Activated CD4-positive, alpha-beta T cell treated with anti-CD3 and anti-CD28 coated beads, Interleukin-2, amount 10 ng/mL, durations not matched to agents 7 days and 5 days (primary cell): ENCODE data around the gene MUC21. TPM values are rescaled to one million over a fixed set of nuclear protein-coding genes. Genes with fewer than 3 reads are reported as not detected.
"Not testable (repeated sequence)": the region's sequence is repeated elsewhere in the genome, so short reads cannot be mapped to it uniquely, and the experiment has no call there.

Experiments used
- CTCF ChIA-PET: fragments of 350-600 bp; sonication (Branson Sonifier 250); formaldehyde crosslinking; loops from one replicate; lab custom pipeline; 2021; ENCODE audit warnings: antibody characterized with exemption; lab: Charles Lee
- POLR2A ChIA-PET: fragments of 350-600 bp; sonication (Branson Sonifier 250); formaldehyde crosslinking; loops from one replicate; lab custom pipeline; 2021; ENCODE audit warnings: antibody characterized with exemption; lab: Charles Lee
- DNase-seq: peaks from one replicate; pipeline ENCODE4 v3.0.0-alpha.2; 2020
- H3K27ac Mint-ChIP-seq: one replicate; pipeline ENCODE4 v1.8.0; 2021; ENCODE audit warnings: mild to moderate bottlenecking, moderate library complexity, mixed read lengths
- H3K27me3 Mint-ChIP-seq: one replicate; pipeline ENCODE4 v1.8.0; 2021; ENCODE audit warnings: mixed read lengths
- H3K36me3 Mint-ChIP-seq: one replicate; pipeline ENCODE4 v1.8.0; 2021; ENCODE audit warnings: low read depth, mixed read lengths
- H3K4me1 Mint-ChIP-seq: one replicate; pipeline ENCODE4 v1.8.0; 2021; ENCODE audit warnings: mixed read lengths
- H3K4me3 Mint-ChIP-seq: one replicate; pipeline ENCODE4 v1.8.0; 2021; ENCODE audit warnings: mild to moderate bottlenecking, moderate library complexity, mixed read lengths
- H3K9me3 Mint-ChIP-seq: one replicate; pipeline ENCODE4 v1.8.0; 2021; ENCODE audit warnings: mixed read lengths
- total RNA-seq, 2 experiments: library from RNA; stranded (reverse); gene quantifications; one replicate each; pipeline ENCODE4 v1.2.3, GENCODE V29; 2021

Gene MUC21
- total RNA-seq, 2 experiments from 2014 or later: not detected

- no peak overlapping the region for H3K27ac Mint-ChIP-seq
- H3K27me3 Mint-ChIP-seq: peaks cover 10% of the 10 kb centered on the region
- no peaks in the 10 kb centered on the region for H3K36me3 Mint-ChIP-seq
These were observed 36.5 kb downstream of the MUC21 start for GRCh38 chr6:31020057-31020456.

GRCh38 chr6:31020631-31021255 is 37.2 kb downstream of the MUC21 start:
- CTCF ChIA-PET: interaction anchor here (0.7 to 1.6 kb wide), 2 partner anchors 13 to 555 kb away, joined by 3 read pairs; no protein-coding TSS in a partner anchor
- H3K27me3 Mint-ChIP-seq, H3K4me1 Mint-ChIP-seq, H3K27ac Mint-ChIP-seq, H3K36me3 Mint-ChIP-seq, DNase-seq, POLR2A ChIA-PET, H3K9me3 Mint-ChIP-seq, H3K4me3 Mint-ChIP-seq: not testable (repeated sequence)

More at GRCh38 chr6:31020057-31020456, 36.5 kb downstream of the MUC21 start:
- CTCF ChIA-PET: interaction anchor here (1.6 kb wide), 1 partner anchor 12 kb away, joined by 3 read pairs; no protein-coding TSS in a partner anchor
- POLR2A ChIA-PET: no interaction called here
- Mint-ChIP-seq H3K4me1 (no peaks in the 10 kb centered on the region), H3K9me3 (peaks cover 2% of the 10 kb centered on the region), H3K4me3 (no peak overlapping the region)
- no peak for DNase-seq

- H3K27me3 Mint-ChIP-seq, H3K27ac Mint-ChIP-seq, POLR2A ChIA-PET, DNase-seq, H3K9me3 Mint-ChIP-seq, H3K4me1 Mint-ChIP-seq, H3K36me3 Mint-ChIP-seq, H3K4me3 Mint-ChIP-seq: not testable (repeated sequence)
- CTCF ChIA-PET: interaction anchor here (0.6 to 1.6 kb wide), 3 partner anchors 12 to 556 kb away, joined by 3 read pairs; no protein-coding TSS in a partner anchor
These were observed 38.4 kb downstream of the MUC21 start for GRCh38 chr6:31021705-31022531.

- no peaks in the 10 kb centered on the region for H3K4me1 Mint-ChIP-seq
- H3K27ac Mint-ChIP-seq: no peak overlapping the region
- ChIA-PET POLR2A (no interaction called here), CTCF (no interaction called here)
- peaks cover 10% of the 10 kb centered on the region for H3K27me3 Mint-ChIP-seq
- H3K9me3 Mint-ChIP-seq: no peaks in the 10 kb centered on the region
- DNase-seq: no peak
- H3K4me3 Mint-ChIP-seq: no peak overlapping the region
- H3K36me3 Mint-ChIP-seq: no peaks in the 10 kb centered on the region
These were observed 42.1 kb downstream of the MUC21 start for GRCh38 chr6:31025595-31025994.

GRCh38 chr6:31031095-31031494 is 47.6 kb downstream of the MUC21 start:
- Mint-ChIP-seq H3K36me3 (no peaks in the 10 kb centered on the region), H3K4me3 (no peak overlapping the region), H3K27ac (no peak overlapping the region), H3K4me1 (no peaks in the 10 kb centered on the region), H3K9me3 (no peaks in the 10 kb centered on the region), H3K27me3 (peaks cover 7% of the 10 kb centered on the region)
- CTCF ChIA-PET: no interaction called here
- DNase-seq: no peak
- POLR2A ChIA-PET: no interaction called here

GRCh38 chr6:31033075-31033474 is 49.6 kb downstream of the MUC21 start:
- no peaks in the 10 kb centered on the region for H3K4me1 Mint-ChIP-seq
- H3K36me3 Mint-ChIP-seq: no peaks in the 10 kb centered on the region
- H3K27ac Mint-ChIP-seq: no peak overlapping the region
- CTCF ChIA-PET: no interaction called here
- DNase-seq: no peak
- H3K4me3 Mint-ChIP-seq: no peak overlapping the region
- POLR2A ChIA-PET: no interaction called here
- no peaks in the 10 kb centered on the region for H3K9me3 Mint-ChIP-seq
- peaks cover 13% of the 10 kb centered on the region for H3K27me3 Mint-ChIP-seq

GRCh38 chr6:31035862-31036497 is 52.5 kb downstream of the MUC21 start:
- POLR2A ChIA-PET: no interaction called here
- no peak for DNase-seq
- no peak overlapping the region for H3K27ac Mint-ChIP-seq
- no peak overlapping the region for H3K4me3 Mint-ChIP-seq
- no peaks in the 10 kb centered on the region for H3K9me3 Mint-ChIP-seq
- CTCF ChIA-PET: interaction anchor here (0.6 to 1.1 kb wide), 2 partner anchors 44 to 435 kb away, joined by 3 read pairs; no protein-coding TSS in a partner anchor
- H3K4me1 Mint-ChIP-seq: no peaks in the 10 kb centered on the region
- H3K36me3 Mint-ChIP-seq: no peaks in the 10 kb centered on the region
- peaks cover 14% of the 10 kb centered on the region for H3K27me3 Mint-ChIP-seq

GRCh38 chr6:31037169-31037568 is 53.7 kb downstream of the MUC21 start:
- CTCF ChIA-PET: interaction anchor here (1.0 kb wide), 1 partner anchor 121 kb away, joined by 3 read pairs; no protein-coding TSS in a partner anchor
- no peaks in the 10 kb centered on the region for H3K36me3 Mint-ChIP-seq
- H3K27ac Mint-ChIP-seq: no peak overlapping the region
- peaks cover 14% of the 10 kb centered on the region for H3K27me3 Mint-ChIP-seq
- no peak for DNase-seq
- POLR2A ChIA-PET: no interaction called here
- H3K4me1 Mint-ChIP-seq: no peaks in the 10 kb centered on the region
- H3K9me3 Mint-ChIP-seq: no peaks in the 10 kb centered on the region
- no peak overlapping the region for H3K4me3 Mint-ChIP-seq

GRCh38 chr6:31037682-31038081 is 54.2 kb downstream of the MUC21 start:
- Mint-ChIP-seq H3K9me3 (no peaks in the 10 kb centered on the region), H3K36me3 (no peaks in the 10 kb centered on the region), H3K27me3 (peaks cover 14% of the 10 kb centered on the region), H3K4me1 (peaks cover under 1% of the 10 kb centered on the region), H3K4me3 (no peak overlapping the region), H3K27ac (no peak overlapping the region)
- no peak for DNase-seq
- POLR2A ChIA-PET: no interaction called here
- CTCF ChIA-PET: interaction anchor here (1.0 kb wide), 1 partner anchor 122 kb away, joined by 3 read pairs; no protein-coding TSS in a partner anchor

- POLR2A ChIA-PET: no interaction called here
These were observed 55.0 kb downstream of the MUC21 start for GRCh38 chr6:31038559-31038958.

More at GRCh38 chr6:31038559-31038958, 55.0 kb downstream of the MUC21 start:
- no peak for DNase-seq
- CTCF ChIA-PET: interaction anchor here (0.6 to 1.5 kb wide), 2 partner anchors 8 to 433 kb away, joined by 3 to 4 read pairs; no protein-coding TSS in a partner anchor
- H3K27me3 Mint-ChIP-seq: peaks cover 17% of the 10 kb centered on the region
- peaks cover 7% of the 10 kb centered on the region for H3K4me1 Mint-ChIP-seq
- H3K27ac Mint-ChIP-seq: no peak overlapping the region
- no peaks in the 10 kb centered on the region for H3K36me3 Mint-ChIP-seq
- H3K9me3 Mint-ChIP-seq: no peaks in the 10 kb centered on the region
- H3K4me3 Mint-ChIP-seq: no peak overlapping the region
